Measurements from ENCODE around the gene HADHB.

Gene HADHB

GRCh38 chr2:26292646-26293045 lies 47.9 kb downstream of the HADHB start:
- TF ChIP-seq SIN3A (IDR thresholded peaks at IDR 0.05; ENCODE audit: borderline replicate concordance, insufficient read depth, low read length) (no peak), POLR2AphosphoS5 (IDR thresholded peaks at IDR 0.05; ENCODE audit: low read depth, low read length) (no peak), TAF1 (IDR thresholded peaks at IDR 0.05; ENCODE audit: borderline replicate concordance, insufficient read depth, low read length) (no peak), FOXP2 (optimal IDR thresholded peaks at IDR 0.05; ENCODE audit: borderline replicate concordance, extremely low read depth, extremely low read length, insufficient read depth) (no peak)
- TF ChIP-seq, protein P1, sequence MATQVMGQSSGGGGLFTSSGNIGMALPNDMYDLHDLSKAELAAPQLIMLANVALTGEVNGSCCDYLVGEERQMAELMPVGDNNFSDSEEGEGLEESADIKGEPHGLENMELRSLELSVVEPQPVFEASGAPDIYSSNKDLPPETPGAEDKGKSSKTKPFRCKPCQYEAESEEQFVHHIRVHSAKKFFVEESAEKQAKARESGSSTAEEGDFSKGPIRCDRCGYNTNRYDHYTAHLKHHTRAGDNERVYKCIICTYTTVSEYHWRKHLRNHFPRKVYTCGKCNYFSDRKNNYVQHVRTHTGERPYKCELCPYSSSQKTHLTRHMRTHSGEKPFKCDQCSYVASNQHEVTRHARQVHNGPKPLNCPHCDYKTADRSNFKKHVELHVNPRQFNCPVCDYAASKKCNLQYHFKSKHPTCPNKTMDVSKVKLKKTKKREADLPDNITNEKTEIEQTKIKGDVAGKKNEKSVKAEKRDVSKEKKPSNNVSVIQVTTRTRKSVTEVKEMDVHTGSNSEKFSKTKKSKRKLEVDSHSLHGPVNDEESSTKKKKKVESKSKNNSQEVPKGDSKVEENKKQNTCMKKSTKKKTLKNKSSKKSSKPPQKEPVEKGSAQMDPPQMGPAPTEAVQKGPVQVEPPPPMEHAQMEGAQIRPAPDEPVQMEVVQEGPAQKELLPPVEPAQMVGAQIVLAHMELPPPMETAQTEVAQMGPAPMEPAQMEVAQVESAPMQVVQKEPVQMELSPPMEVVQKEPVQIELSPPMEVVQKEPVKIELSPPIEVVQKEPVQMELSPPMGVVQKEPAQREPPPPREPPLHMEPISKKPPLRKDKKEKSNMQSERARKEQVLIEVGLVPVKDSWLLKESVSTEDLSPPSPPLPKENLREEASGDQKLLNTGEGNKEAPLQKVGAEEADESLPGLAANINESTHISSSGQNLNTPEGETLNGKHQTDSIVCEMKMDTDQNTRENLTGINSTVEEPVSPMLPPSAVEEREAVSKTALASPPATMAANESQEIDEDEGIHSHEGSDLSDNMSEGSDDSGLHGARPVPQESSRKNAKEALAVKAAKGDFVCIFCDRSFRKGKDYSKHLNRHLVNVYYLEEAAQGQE (IDR thresholded peaks at IDR 0.05; ENCODE audit: insufficient read depth in 1 of 2, low read depth in 2 of 2, low read length in 2 of 2): no peak

DNA sequence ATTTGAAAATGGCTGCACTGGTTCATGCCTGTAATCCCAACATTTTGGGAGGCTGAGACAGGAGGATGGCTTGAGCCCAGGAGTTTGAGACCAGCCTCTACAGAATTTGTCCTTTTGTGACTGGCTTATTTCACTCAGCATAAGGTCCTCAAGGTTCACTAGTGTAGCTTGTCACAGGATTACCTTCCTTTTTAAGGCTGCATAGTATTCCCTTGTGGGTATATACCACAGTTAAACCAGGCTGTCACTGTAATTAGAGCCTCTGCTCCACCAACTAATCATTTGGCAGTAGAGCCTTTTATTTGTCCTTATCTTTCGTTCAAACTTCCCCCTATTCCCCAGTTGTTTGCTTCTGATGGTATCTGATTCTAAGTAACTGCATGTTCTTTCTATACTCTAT lies 50.8 kb downstream of the HADHB start:
- TF ChIP-seq, protein P1 (IDR thresholded peaks at IDR 0.05; ENCODE audit: insufficient read depth in 1 of 2, low read depth in 2 of 2, low read length in 2 of 2): no peak
- TF ChIP-seq TAF1 (IDR thresholded peaks at IDR 0.05; ENCODE audit: borderline replicate concordance, insufficient read depth, low read length): no peak
- TF ChIP-seq SIN3A (IDR thresholded peaks at IDR 0.05; ENCODE audit: borderline replicate concordance, insufficient read depth, low read length): no peak
- no peak for TF ChIP-seq POLR2AphosphoS5 (IDR thresholded peaks at IDR 0.05; ENCODE audit: low read depth, low read length)
- TF ChIP-seq FOXP2 (optimal IDR thresholded peaks at IDR 0.05; ENCODE audit: borderline replicate concordance, extremely low read depth, extremely low read length, insufficient read depth): no peak

DNA sequence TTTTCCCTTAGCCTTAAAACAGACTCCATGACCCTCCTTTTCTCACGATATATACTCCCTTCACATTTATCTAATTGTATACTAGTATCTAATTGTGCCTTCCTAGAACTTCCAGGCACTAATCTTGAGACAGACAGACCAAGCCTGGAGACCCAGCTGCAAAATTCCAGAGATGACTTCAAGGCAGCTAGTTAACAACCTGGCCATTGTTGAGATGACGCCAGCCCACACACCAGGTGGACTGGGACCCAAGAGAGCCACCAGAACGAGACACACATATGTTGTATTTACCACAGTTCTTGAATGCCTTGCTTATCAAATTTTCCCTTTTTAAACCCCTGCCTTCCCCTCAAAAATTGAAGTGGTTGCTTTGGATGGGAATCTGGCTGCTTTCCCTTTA lies 52.3 kb downstream of the HADHB start:
- no peak for TF ChIP-seq SIN3A (IDR thresholded peaks at IDR 0.05; ENCODE audit: borderline replicate concordance, insufficient read depth, low read length)
- no peak for TF ChIP-seq FOXP2 (optimal IDR thresholded peaks at IDR 0.05; ENCODE audit: borderline replicate concordance, extremely low read depth, extremely low read length, insufficient read depth)
- TF ChIP-seq, protein P1 (IDR thresholded peaks at IDR 0.05; ENCODE audit: insufficient read depth in 1 of 2, low read depth in 2 of 2, low read length in 2 of 2): no peak
- TF ChIP-seq TAF1 (IDR thresholded peaks at IDR 0.05; ENCODE audit: borderline replicate concordance, insufficient read depth, low read length): no peak
- no peak for TF ChIP-seq POLR2AphosphoS5 (IDR thresholded peaks at IDR 0.05; ENCODE audit: low read depth, low read length)

GRCh38 chr2:26298286-26298637 lies 53.5 kb downstream of the HADHB start:
- TF ChIP-seq, protein P1 (IDR thresholded peaks at IDR 0.05; ENCODE audit: insufficient read depth in 1 of 2, low read depth in 2 of 2, low read length in 2 of 2): no peak
- TF ChIP-seq FOXP2 (optimal IDR thresholded peaks at IDR 0.05; ENCODE audit: borderline replicate concordance, extremely low read depth, extremely low read length, insufficient read depth) (no peak), TAF1 (IDR thresholded peaks at IDR 0.05; ENCODE audit: borderline replicate concordance, insufficient read depth, low read length) (no peak), SIN3A (IDR thresholded peaks at IDR 0.05; ENCODE audit: borderline replicate concordance, insufficient read depth, low read length) (no peak), POLR2AphosphoS5 (IDR thresholded peaks at IDR 0.05; ENCODE audit: low read depth, low read length) (no peak)
